TTC549 (cell line): ENCODE data around the gene CFI.
"Not testable (repeated sequence)": the region's sequence is repeated elsewhere in the genome, so short reads cannot be mapped to it uniquely, and the experiment has no call there.

Source experiments
- FAIRE-seq: peaks from 2 replicates; lab custom pipeline; 2012; peaks lifted over from hg19 to GRCh38; lab: Jason Lieb, UNC

The CFI gene

GRCh38 chr4:109795059-109795458 is 6.7 kb downstream of the CFI start:
- no peak for FAIRE-seq

- FAIRE-seq, result no peak
Observed at GRCh38 chr4:109787807-109788206, 14.0 kb downstream of the CFI start.

- FAIRE-seq, result no peak
Observed at GRCh38 chr4:109786846-109787245, 15.0 kb downstream of the CFI start.

- not testable (repeated sequence) for FAIRE-seq
Observed at GRCh38 chr4:109782092-109782491, 19.7 kb downstream of the CFI start.

GRCh38 chr4:109764789-109765402 is 36.9 kb downstream of the CFI start:
- FAIRE-seq, result no peak

- no peak for FAIRE-seq
Observed at GRCh38 chr4:109764376-109764775, 37.4 kb downstream of the CFI start.

- FAIRE-seq, result no peak
Observed at GRCh38 chr4:109760682-109761081, 41.1 kb downstream of the CFI start.

GRCh38 chr4:109755656-109756055 is 46.1 kb downstream of the CFI start:
- no peak for FAIRE-seq

GRCh38 chr4:109754093-109754857 is 47.5 kb downstream of the CFI start:
- FAIRE-seq, result no peak

- FAIRE-seq, result peak; percentile 74
Observed at GRCh38 chr4:109752525-109752924, 49.3 kb downstream of the CFI start.

- FAIRE-seq, result no peak
Observed at GRCh38 chr4:109751852-109752251, 49.9 kb downstream of the CFI start.

- FAIRE-seq, result no peak
Observed at GRCh38 chr4:109750652-109751244, 51.1 kb downstream of the CFI start.

GRCh38 chr4:109749388-109750082 is 52.3 kb downstream of the CFI start:
- FAIRE-seq, result no peak

GRCh38 chr4:109748114-109748513 is 53.7 kb downstream of the CFI start:
- FAIRE-seq, result no peak

GRCh38 chr4:109746728-109747127 is 55.1 kb downstream of the CFI start:
- FAIRE-seq, result no peak

- no peak for FAIRE-seq
Observed at GRCh38 chr4:109745830-109746229, 56.0 kb downstream of the CFI start.

GRCh38 chr4:109739547-109739946 is 62.3 kb downstream of the CFI start:
- no peak for FAIRE-seq

- FAIRE-seq, result no peak
Observed at GRCh38 chr4:109738104-109738872, 63.5 kb downstream of the CFI start.

GRCh38 chr4:109735566-109736365 is 66.0 kb downstream of the CFI start:
- no peak for FAIRE-seq

GRCh38 chr4:109733728-109734127 is 68.1 kb downstream of the CFI start:
- no peak for FAIRE-seq
